ENCODE measurements around the gene STAM.

STAM gene

GRCh38 chr10:17758200-17758599 is 114.2 kb downstream of the STAM start:
- ChIA-PET CTCF (no interaction called here), POLR2A (no interaction called here)
- no peaks in the 10 kb centered on the region for H3K36me3 ChIP-seq (ENCODE audit: control insufficient read depth in 2 of 2, insufficient read depth in 1 of 2, low read length in 2 of 2)
- H3K9me3 ChIP-seq (ENCODE audit: control insufficient read depth, insufficient read depth, low read depth, low read length): no peaks in the 10 kb centered on the region
- no peak overlapping the region for H3K27ac ChIP-seq (ENCODE audit: extremely low read depth, low read depth, low read length)
- H3K4me1 ChIP-seq (ENCODE audit: control insufficient read depth, insufficient read depth, low read length): no peaks in the 10 kb centered on the region
- TF ChIP-seq ZNF433 (tag by site-specific recombination; IDR thresholded peaks at IDR 0.05; ENCODE audit: low read depth) (no peak), ZNF24 (tag by site-specific recombination; IDR thresholded peaks at IDR 0.05) (no peak), ZNF639 (tag by site-specific recombination; IDR thresholded peaks at IDR 0.05) (no peak), ZNF132 (tag by site-specific recombination; IDR thresholded peaks at IDR 0.05; ENCODE audit: borderline replicate concordance) (no peak), ZNF530 (tag by site-specific recombination; IDR thresholded peaks at IDR 0.05; ENCODE audit: low read depth) (no peak)
- no peak overlapping the region for H3K4me3 ChIP-seq (ENCODE audit: low read depth, low read length)

- TF ChIP-seq PRDM6 (tag by site-specific recombination; IDR thresholded peaks at IDR 0.05): peak; percentile 92
- TF ChIP-seq ZNF580 (tag by site-specific recombination; IDR thresholded peaks at IDR 0.05): 0 out of 2 replicates have a peak, but pooled peaks have one; percentile 46
- no peak for TF ChIP-seq ZNF561 (tag by site-specific recombination; IDR thresholded peaks at IDR 0.05; ENCODE audit: borderline replicate concordance)
- TF ChIP-seq ZNF843 (tag by site-specific recombination; IDR thresholded peaks at IDR 0.05): 0 out of 2 replicates have a peak, but pooled peaks have one; percentile 35
- no peak for TF ChIP-seq ZBTB44 (tag by site-specific recombination; IDR thresholded peaks at IDR 0.05)
- TF ChIP-seq ZNF366 (tag by site-specific recombination; conservative IDR thresholded peaks at IDR 0.05): no peak
- TF ChIP-seq TSHZ1 (tag by site-specific recombination; IDR thresholded peaks at IDR 0.05; ENCODE audit: borderline replicate concordance): no peak
- peak; percentile 40; the same call in 1 of the 2 replicates for TF ChIP-seq ZSCAN30 (tag by site-specific recombination; IDR thresholded peaks at IDR 0.05)
- peak; percentile 87 for TF ChIP-seq ZBTB6 (tag by site-specific recombination; IDR thresholded peaks at IDR 0.05)
- no peak for TF ChIP-seq ZNF654 (tag by site-specific recombination; IDR thresholded peaks at IDR 0.05; ENCODE audit: low read depth)
- 0 out of 2 replicates have a peak, but pooled peaks have one; percentile 44 for TF ChIP-seq ZNF18 (tag by site-specific recombination; IDR thresholded peaks at IDR 0.05)
- TF ChIP-seq ZSCAN5A (tag by site-specific recombination; IDR thresholded peaks at IDR 0.05): no peak
- CTCF ChIA-PET: interaction anchor here (0.7 kb wide), 1 partner anchor 16 kb away, joined by 3 read pairs; no protein-coding TSS in a partner anchor
- POLR2A ChIA-PET: no interaction called here
- Histone ChIP-seq H3K27ac (ENCODE audit: extremely low read depth, low read depth, low read length) (no peak overlapping the region), H3K36me3 (ENCODE audit: control insufficient read depth in 2 of 2, insufficient read depth in 1 of 2, low read length in 2 of 2) (no peaks in the 10 kb centered on the region), H3K4me3 (ENCODE audit: low read depth, low read length) (no peak overlapping the region), H3K9me3 (ENCODE audit: control insufficient read depth, insufficient read depth, low read depth, low read length) (no peaks in the 10 kb centered on the region), H3K4me1 (ENCODE audit: control insufficient read depth, insufficient read depth, low read length) (no peaks in the 10 kb centered on the region)
Observed at GRCh38 chr10:17758896-17759295, 114.9 kb downstream of the STAM start.
